ENCODE measurements around the gene CRACDL.
A peak's percentile ranks its signal among the peaks of the same experiment; 100 is the strongest.

CRACDL gene

DNA sequence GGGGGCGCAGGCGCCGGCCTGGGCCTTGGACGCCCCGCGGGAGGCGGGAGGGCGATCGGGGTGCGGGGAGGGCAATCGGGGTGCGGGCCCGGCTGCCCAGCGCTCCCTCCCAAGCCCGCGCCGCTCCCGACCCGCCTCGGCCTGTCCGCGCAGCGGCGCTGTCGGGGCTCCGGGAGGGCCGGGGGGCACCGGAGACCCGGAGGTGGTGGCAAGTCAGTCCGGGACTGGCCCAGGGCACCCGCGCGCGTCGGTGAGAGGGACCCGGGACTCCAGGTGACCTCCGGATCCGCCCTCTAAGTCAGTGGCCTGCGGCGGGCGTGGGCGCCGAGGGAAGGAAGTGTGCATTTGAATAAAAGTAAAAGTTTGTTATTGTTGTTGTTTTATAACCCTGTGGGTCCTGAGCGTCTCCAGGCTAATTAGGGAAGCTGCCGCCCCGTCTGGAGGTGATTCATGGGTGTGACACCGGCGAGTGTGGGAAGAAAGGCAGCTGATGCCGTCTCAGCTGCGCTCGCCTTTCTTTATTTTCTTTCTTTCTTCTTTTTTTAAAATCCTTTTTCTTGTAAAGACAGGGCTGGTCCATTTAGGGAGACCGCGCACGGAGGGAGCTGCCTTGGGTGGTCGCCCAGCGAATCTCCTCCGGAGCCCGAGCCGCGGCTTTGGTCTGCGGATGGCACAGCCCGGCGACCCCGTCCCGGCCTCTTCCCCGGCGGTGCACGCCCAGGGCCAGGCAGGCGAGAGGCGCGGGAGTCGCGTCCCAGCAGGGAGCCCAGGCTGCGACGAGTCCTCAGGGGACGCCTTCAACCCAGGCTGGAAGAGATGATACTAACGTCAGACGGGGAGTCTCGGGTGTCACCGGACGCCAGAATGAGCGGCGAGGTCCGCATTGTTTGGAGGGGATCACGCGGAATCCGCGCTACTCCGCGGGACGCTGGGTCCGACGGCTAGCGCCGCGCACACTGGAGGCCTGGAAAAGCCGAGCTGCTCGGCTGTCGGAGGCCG is 627 bp upstream of the CRACDL start:
- peak overlapping the region; percentile 30 for H3K4me3 ChIP-seq (ENCODE audit: low read length)
- TF ChIP-seq, protein P1, sequence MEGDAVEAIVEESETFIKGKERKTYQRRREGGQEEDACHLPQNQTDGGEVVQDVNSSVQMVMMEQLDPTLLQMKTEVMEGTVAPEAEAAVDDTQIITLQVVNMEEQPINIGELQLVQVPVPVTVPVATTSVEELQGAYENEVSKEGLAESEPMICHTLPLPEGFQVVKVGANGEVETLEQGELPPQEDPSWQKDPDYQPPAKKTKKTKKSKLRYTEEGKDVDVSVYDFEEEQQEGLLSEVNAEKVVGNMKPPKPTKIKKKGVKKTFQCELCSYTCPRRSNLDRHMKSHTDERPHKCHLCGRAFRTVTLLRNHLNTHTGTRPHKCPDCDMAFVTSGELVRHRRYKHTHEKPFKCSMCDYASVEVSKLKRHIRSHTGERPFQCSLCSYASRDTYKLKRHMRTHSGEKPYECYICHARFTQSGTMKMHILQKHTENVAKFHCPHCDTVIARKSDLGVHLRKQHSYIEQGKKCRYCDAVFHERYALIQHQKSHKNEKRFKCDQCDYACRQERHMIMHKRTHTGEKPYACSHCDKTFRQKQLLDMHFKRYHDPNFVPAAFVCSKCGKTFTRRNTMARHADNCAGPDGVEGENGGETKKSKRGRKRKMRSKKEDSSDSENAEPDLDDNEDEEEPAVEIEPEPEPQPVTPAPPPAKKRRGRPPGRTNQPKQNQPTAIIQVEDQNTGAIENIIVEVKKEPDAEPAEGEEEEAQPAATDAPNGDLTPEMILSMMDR (IDR thresholded peaks at IDR 0.05; ENCODE audit: insufficient read depth, low read depth, low read length, missing control alignments): no peak
- peak; percentile 63 for DNase-seq (ENCODE audit: low read depth)

DNA sequence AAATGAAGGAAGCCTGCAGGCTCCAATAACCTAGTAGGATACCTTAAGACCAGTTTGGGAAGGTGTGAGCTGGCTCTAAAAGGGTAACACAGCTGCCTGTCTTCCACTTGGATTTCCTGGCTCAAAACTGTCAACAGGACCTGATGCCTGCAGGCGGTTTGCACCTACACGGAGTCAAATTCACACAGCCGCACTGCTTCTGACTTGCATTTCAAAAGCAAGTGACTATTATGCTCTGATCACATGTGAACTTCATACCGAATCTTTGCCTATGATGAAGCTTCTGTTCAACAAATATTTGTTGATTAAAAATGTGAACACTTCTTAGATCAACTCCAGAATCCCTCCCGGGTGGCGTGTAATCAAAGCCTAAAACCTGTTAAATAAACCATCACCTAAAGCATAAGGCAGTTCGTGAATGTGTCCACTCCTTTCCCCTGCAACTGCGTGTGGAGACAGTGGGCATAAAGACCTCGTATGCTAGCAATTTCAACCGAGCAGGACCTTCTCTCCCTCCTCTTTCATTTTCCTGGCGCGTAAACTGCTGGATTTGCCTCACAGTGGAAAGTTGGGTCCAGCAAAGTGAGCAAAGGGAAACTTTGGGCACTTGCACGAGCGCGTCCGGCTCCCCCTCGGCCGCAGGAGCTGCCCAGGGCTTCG is 784 bp downstream of the CRACDL start:
- DNase-seq (ENCODE audit: low read depth): peak; percentile 52
- TF ChIP-seq, protein P1 (IDR thresholded peaks at IDR 0.05; ENCODE audit: insufficient read depth, low read depth, low read length, missing control alignments): no peak
- H3K4me3 ChIP-seq (ENCODE audit: low read length): peak overlapping the region; percentile 12

DNA sequence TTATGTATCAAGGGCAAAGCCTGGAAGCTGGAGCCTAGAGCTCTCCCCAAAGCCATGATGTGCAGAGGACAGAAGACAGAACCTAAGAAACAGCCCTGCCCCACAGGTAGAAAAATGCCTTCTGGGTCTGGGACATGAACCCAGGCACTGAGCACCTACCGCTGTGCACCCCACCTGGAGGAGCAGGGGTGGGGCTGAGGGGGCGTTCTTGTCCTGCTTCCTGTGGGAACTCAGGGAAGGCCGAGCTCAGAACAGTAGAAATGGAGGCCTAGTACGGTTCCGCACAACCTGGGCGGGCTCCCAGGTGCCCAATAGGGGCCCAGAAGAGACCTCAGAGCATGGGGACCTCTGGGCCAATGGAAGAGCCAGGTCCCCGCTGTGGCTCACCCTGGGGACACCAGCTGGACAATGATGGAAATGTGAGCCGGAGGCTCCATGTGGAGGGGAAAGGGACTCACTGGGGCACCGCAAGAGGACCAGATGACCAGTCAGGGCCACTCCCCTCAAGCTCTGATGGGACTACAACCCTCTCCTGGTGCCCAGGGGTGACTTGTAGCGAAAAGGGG is 3.2 kb downstream of the CRACDL start:
- H3K4me3 ChIP-seq (ENCODE audit: low read length): no peak overlapping the region
- TF ChIP-seq, protein P1 (IDR thresholded peaks at IDR 0.05; ENCODE audit: insufficient read depth, low read depth, low read length, missing control alignments): no peak
- no peak for DNase-seq (ENCODE audit: low read depth)

DNA sequence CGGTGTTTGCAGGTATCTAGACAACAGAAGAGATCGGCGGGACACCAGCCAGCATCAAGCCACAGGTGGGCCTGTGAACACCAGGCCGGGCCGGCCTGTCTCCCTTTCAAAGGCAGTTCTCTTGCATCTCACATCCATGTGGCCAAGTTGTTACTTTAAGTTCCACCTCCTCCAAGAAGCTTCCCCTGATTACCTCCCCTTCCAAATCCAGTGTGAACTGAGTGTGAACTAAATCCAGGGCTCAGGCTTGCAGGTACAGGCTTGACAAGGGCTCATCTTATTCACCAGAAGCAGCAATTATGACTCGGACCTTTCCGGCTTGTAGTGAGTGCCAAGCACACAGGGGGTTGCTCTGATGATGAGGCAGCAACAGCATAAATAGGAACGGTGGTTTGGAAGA is 3.9 kb downstream of the CRACDL start:
- TF ChIP-seq, protein P1 (IDR thresholded peaks at IDR 0.05; ENCODE audit: insufficient read depth, low read depth, low read length, missing control alignments): no peak
- no peak overlapping the region for H3K4me3 ChIP-seq (ENCODE audit: low read length)
- DNase-seq (ENCODE audit: low read depth): no peak

DNA sequence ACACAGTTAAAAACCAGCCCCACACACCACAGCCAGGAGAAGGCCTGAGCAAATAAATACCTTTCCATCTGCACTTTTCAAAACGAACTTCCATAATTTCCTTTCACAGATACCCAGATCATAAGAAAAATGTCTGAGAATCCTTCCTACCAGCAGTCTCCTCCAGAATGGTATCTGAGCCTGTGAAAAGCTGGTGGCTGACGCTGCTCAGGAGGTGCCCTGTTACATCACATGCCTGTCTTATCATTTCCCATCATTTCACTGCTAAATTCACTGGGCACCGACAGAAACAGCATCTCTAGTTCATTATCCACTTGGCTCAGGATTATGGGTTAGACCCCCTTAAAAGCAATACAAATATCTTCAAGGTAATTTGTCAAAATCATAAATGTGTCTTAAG is 4.4 kb downstream of the CRACDL start:
- H3K4me3 ChIP-seq (ENCODE audit: low read length): no peak overlapping the region
- TF ChIP-seq, protein P1 (IDR thresholded peaks at IDR 0.05; ENCODE audit: insufficient read depth, low read depth, low read length, missing control alignments): no peak
- no peak for DNase-seq (ENCODE audit: low read depth)

DNA sequence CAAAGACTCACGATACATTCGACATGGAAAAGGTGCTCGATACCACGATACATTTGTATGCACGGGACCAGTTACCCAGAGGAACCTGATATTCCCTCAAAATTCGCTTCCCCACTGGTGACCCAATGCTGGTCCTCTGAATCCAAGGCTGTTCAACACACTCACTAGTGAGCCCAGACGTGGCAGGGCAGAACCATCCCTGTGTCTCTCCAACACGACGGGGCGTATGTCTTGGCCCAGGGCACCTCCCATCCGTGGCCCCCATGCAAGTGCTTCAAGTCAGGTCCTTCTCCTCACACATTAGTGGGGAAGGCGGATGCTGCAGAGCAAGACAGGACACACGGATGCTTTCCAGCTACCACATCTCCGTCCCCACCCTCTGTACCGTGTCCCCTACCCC is 6.1 kb downstream of the CRACDL start:
- DNase-seq (ENCODE audit: low read depth): no peak
- H3K4me3 ChIP-seq (ENCODE audit: low read length): no peak overlapping the region
- TF ChIP-seq, protein P1 (IDR thresholded peaks at IDR 0.05; ENCODE audit: insufficient read depth, low read depth, low read length, missing control alignments): no peak
